GM21360 (cell line): ENCODE measurements around the gene LMO7.
"Not testable (repeated sequence)": the region's sequence is repeated elsewhere in the genome, so short reads cannot be mapped to it uniquely, and the experiment has no call there.

Source experiments
- ATAC-seq: cut with Tn5 transposase; IDR thresholded peaks from one replicate; pipeline ENCODE4 v1.9.1; 2021; ENCODE audit warnings: mild to moderate bottlenecking, moderate library complexity; ENCODE audit not compliant: unreplicated experiment

Gene LMO7

GRCh38 chr13:75647126-75647784 lies 11.1 kb downstream of the LMO7 start:
- peak; percentile 81 for ATAC-seq

DNA sequence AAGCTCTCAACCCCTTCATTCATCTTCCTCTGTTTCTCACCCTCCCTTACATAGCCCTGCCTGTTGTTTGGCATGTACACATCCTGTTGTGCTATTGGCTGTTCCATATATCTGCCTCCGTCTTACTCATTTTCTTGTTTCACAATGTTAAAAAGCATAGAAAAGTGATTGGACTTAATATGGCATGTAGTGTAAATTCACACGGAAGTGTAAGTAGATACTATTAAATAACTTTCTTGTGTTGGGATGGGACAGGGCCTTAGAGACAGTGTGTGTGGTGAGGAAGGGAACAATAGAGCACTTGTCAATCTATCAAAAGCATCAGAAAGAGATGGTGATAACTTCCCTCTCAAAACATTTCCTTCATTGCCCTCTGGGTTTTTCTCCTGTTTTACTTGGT lies 12.3 kb downstream of the LMO7 start:
- ATAC-seq = no peak

GRCh38 chr13:75651013-75651412 lies 14.9 kb downstream of the LMO7 start:
- ATAC-seq = no peak

- ATAC-seq = no peak
Observed at GRCh38 chr13:75652726-75653125, 16.6 kb downstream of the LMO7 start.

DNA sequence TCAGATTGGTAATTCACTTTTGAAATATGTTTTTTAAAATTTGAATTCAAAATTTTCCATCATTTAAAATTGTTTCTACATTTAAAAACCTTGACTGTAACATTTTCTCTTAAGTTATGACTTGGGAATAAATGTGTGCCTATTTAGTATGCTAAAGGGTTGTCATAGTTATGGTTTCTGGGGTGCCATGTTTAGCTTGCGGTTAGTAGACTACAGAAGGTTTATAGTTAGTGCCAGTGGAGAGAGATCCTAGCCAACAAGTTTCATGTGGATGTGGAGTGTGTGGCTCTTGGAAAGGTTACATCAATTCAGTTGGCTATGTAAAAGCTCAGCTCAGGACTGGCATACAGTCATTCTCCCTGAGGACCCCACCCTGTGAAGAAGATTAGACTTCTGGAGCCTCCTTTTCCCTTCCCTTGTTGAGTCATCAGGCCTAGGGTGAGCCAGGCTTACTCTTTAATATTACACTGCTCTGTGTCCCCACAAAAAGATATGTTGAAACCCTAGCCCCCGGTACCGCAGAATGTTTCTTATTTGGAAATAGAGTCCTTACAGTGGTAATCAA lies 20.4 kb downstream of the LMO7 start:
- no peak for ATAC-seq

GRCh38 chr13:75657111-75657510 lies 21.0 kb downstream of the LMO7 start:
- no peak for ATAC-seq

- ATAC-seq = peak; percentile 74
Observed at GRCh38 chr13:75660694-75661093, 24.6 kb downstream of the LMO7 start.

GRCh38 chr13:75661443-75661842 lies 25.3 kb downstream of the LMO7 start:
- ATAC-seq = peak; percentile 10

- no peak for ATAC-seq
Observed at GRCh38 chr13:75666646-75667351, 30.7 kb downstream of the LMO7 start.

DNA sequence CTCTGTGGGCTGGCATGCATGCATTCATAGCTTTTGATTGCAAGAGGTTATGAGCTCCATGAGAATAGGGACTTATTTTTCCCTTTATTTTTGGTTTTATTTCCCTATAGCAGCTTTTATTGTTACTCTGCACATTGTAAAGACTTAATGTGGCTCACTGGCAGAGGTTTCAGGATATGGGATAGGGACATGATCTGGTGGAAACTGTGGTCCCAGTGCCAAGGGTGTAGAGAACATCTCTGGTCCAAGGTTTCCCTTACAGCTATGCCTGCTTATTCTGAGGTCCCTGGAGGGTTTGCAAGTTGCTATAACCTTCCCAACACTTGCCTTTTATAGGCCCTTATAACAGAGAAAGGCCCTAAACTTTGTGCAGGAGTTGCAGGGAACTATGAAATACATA lies 33.6 kb downstream of the LMO7 start:
- no peak for ATAC-seq

- no peak for ATAC-seq
Observed at GRCh38 chr13:75670496-75670895, 34.4 kb downstream of the LMO7 start.

DNA sequence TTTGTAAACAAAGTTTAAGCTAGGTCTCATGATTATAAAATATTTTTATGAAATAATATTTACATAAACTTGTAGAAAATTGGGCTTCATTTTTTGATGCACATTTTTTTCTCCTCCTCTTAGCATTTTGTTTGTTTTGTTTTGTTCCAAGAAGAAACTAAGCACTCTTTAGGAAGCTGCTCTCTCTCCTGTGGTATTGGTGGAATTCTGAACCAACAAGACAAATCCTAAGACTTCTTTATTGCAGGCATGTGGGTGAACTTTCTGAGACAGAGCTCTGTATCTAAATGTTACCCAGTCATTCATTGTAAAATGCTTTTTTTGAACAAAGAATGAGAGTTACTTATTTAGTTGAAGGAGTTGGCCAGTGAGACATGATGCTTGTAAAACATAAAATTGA lies 39.3 kb downstream of the LMO7 start:
- no peak for ATAC-seq

- ATAC-seq = no peak
Observed at GRCh38 chr13:75679459-75679858, 43.3 kb downstream of the LMO7 start.

DNA sequence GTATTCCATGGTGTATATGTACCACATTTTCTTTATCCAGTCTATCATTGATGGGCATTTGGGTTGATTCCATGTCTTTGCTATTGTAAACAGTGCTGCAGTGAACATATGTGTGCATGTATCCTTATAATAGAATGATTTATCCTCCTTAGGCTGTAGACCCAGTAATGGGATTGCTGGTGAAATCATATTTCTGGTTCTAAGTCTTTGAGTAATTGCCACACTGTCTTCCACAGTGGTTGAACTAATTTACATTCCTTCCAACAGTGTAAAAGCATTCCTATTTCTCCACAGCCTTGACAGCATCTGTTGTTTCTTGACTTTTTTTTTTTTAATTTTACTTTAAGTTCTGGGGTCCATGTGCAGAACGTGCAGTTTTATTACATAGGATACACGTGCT lies 44.1 kb downstream of the LMO7 start:
- ATAC-seq = not testable (repeated sequence)

DNA sequence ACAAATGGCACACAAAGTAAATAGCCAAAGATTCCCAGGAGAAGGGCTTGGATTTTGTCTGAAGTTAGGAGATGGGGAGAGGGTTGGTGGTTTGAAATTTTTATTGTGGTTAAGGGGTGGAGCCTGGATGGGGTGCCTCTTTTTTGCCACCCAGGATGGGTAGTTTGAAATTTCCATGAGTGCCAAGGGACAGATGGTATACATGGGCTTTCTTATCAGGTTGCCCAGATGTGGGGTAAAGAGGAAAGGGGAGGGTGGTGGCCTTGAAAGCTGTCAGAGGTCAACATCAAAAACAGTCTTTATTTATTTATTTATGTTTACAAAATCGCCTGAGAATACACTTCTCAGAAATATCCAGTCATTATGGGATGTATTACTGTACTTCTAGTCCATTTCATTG lies 46.2 kb downstream of the LMO7 start:
- no peak for ATAC-seq

GRCh38 chr13:75685239-75685697 lies 49.1 kb downstream of the LMO7 start:
- no peak for ATAC-seq

DNA sequence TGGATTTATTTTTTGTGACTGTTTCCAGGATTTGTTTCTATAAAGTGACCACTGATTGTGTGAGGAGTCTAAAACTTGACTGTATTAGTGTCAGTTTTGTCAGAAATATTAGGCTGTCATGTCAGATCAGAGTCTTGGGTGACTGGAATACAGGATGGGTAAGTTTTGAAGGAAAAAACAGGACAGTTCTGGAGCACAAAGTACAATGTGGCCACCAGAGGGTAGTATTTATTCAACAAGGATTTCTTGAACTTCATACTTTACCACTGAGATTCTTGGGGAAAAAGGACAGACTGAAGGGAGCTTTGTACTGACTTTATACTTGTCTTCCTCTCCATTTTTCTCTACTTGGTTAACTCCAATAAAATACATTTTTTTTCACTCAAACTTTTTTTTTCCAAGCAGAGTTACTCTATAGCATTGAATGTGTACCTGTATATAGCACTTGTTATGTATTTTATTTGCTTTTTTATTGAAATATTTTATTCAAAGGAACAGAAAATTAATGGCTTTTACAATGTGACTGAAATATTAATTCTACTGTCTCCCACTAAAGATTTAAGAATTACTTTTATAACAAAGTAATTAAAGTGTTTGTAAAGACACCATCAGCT lies 51.1 kb downstream of the LMO7 start:
- no peak for ATAC-seq

DNA sequence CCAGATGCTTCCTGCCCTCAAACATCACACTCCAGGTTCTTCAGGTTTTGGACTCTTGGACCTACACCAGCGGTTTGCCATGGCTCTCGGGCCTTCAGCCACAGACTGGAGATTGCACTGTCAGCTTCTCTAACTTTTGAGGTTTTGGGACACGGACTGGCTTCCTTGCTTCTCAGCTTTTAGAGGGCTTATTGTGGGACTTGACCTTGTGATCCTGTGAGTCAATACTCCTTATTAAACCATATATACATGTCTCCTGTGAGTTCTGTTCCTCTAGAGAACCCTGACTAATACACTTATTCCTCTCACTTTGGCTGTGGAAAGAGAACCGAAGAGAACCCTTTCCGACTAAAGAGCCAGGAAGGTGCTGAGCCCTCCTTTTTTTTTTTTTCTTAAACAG lies 53.6 kb downstream of the LMO7 start:
- no peak for ATAC-seq

DNA sequence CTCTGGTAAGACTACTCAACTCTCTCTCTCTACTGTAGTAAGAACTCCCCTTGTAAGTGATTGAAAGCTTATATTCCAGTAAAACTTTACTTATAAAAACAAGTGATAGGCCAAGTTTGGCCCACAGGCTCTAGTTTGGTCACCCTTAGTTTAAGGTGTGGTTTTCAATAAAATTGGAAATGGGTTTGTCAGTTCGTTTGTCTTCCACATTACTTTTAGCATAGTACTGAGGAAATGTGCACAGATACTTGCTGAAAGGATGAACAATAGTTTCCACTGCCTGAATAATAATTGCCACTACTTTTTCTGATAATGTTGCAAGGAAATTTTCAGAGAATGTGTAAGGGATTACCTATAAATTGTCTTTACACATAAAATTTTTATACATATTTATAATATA lies 54.5 kb downstream of the LMO7 start:
- no peak for ATAC-seq

GRCh38 chr13:75691183-75691582 lies 55.1 kb downstream of the LMO7 start:
- ATAC-seq = no peak

GRCh38 chr13:75693227-75693626 lies 57.1 kb downstream of the LMO7 start:
- ATAC-seq = no peak

GRCh38 chr13:75694722-75695121 lies 58.6 kb downstream of the LMO7 start:
- ATAC-seq = no peak
